GM12874 (cell line): Measurements from ENCODE around the gene IGF2R.

ENCODE experiments used
- CTCF ChIP-seq: IDR thresholded peaks from 2 replicates; pipeline ENCODE4 v1.5.1; 2011; ENCODE audit warnings: low read depth, mild to moderate bottlenecking, control low read depth, low read length, moderate library complexity; ENCODE audit not compliant: insufficient read depth

The IGF2R gene

DNA sequence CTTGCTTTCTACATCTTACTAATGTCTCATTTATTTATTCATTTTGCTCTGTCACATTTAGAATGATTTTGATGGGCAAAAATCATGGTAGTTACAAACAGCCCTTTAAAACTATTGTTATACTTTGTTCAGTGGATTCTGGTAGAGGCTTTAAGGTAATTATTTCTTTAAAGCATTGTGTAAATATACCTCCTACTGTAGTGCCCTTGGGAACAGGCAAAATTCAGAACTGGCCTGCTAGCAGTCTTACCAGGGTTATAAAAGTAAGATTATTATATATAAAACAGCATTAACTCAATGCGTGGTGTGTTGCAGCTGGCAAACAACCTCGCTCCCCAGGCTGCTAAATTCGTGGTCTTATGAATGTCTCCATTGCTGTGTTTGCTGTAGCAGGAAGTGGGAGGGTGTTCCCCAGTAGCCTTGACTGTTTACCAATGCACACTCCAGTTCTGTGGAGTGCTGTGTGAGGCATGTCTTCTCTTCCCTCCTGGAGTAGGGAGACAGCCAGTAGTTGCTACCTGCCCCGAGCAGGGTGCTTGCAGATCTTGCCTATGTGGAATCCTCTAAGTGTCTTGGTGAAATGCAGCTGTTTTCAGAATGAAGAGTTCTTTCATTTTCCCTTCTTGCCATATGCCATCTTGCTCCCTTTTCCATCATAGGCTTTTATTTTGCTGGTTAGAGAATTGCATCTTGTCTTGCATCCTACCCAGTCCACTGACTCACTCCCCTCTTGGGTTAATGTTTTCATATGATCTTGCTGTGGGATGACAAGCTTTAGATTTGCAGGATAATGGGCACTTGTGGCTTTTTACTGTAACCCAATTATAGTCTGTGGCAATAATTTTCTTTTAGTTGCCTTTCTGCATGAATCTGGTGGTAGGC is 45.3 kb downstream of the IGF2R start:
- TF ChIP-seq CTCF: no peak

DNA sequence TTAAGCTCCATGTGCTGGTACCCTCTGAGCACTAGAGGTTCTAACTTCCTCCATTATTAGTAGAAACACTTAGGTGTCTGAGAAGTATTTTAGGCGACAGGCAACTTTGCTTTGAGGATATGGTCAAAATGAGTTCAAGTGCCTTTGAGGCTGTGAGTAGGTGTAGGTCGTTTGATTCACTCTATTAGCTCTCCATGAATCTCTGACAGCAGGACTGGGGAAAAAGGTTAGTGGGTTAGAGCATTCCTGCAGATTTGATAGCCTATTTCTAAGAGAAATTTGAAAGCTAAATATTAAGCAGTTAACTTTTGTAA is 45.9 kb downstream of the IGF2R start:
- no peak for TF ChIP-seq CTCF

DNA sequence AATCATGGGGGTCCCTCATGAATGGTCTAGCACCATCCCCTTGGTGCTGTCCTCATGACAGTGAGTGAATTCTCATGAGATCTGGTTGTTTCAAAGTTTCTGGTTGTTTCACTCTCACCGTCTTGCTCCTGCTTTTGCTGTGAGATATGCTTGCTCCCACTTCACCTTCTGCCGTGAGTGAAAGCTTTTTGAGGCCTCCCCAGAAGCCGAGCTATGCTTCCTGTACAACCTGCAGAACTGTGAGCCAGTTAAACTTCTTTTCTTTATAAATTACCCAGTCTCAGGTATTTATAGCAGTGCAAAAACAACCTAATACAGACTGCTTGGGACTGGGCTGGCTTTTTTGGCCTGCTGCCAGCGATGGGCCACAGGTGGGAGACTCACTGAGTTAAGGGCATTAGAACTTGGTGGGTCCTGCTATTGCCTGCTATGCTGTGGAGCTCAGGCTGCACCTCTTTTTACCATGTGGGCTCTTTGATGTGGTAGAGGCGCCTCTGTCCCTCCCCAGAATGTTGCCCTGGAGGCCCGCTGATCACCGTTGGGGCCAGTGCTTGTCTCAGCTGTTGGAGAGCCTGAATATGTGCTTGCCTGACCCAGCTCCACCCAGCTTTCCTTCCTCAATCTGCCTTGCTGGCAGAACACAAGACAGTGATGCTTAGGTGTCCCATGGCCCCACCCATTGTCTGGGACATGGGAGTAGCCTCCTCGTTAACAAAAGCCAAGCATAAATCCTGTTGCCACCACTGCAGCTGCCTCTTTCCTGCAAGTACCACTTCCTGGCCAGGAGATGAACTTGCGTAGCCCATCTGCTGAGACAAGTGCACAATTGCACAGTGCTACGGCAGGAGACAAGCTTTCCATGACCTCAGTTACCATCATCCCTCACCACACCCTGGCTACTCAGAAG is 47.1 kb downstream of the IGF2R start:
- TF ChIP-seq CTCF: no peak

GRCh38 chr6:160022101-160022500 is 53.2 kb downstream of the IGF2R start:
- no peak for TF ChIP-seq CTCF

DNA sequence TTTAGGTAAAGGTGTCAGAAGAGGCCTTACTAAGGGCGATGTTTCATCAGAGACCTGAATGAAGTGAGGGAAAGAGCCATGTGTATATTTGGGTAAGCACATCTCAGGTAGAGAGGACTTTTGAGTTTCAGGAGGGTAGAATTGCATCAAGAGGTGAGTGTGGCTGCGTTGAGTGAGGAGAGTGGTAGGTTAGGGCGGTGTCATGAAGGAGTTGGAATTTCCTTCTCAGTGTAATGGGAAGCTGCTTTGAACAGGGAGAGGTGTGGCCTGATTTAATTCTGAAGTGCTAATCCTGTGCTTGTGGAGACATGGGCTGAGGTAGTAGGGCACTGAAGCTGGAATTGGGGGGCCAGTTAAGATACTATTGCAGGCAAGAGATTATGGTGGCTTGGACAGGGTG is 53.9 kb downstream of the IGF2R start:
- no peak for TF ChIP-seq CTCF

- TF ChIP-seq CTCF: no peak
Measured at GRCh38 chr6:160024152-160024551, 55.3 kb downstream of the IGF2R start.

DNA sequence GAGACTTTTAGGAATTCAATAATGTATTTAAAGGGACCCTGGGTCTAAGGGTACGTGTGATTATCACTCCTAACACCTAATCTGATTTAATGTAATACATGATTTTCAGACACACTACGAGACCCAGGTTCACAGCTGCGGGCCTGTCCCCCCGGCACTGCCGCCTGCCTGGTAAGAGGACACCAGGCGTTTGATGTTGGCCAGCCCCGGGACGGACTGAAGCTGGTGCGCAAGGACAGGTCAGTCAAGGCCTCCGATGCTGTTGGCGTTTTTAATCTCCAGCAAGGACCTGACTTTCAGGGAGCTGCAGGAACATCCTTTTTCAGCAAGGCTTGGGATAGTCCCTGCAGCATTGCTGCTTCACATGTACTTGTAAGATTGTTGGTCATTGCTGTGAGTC is 58.2 kb downstream of the IGF2R start:
- no peak for TF ChIP-seq CTCF
